GM10266 (cell line): Measurements from ENCODE around the gene A2M.

Source experiments
- DNase-seq: peaks from one replicate; pipeline ENCODE4 v3.0.0; 2012; ENCODE audit errors: extremely low spot score
- TF ChIP-seq, protein P1 (sequence below): IDR thresholded peaks from 2 replicates; pipeline ENCODE4 v1.5.1; 2012; ENCODE audit warnings: mild to moderate bottlenecking, low read depth; ENCODE audit not compliant: control insufficient read depth, insufficient read depth; ENCODE audit errors: missing control alignments

A2M gene

DNA sequence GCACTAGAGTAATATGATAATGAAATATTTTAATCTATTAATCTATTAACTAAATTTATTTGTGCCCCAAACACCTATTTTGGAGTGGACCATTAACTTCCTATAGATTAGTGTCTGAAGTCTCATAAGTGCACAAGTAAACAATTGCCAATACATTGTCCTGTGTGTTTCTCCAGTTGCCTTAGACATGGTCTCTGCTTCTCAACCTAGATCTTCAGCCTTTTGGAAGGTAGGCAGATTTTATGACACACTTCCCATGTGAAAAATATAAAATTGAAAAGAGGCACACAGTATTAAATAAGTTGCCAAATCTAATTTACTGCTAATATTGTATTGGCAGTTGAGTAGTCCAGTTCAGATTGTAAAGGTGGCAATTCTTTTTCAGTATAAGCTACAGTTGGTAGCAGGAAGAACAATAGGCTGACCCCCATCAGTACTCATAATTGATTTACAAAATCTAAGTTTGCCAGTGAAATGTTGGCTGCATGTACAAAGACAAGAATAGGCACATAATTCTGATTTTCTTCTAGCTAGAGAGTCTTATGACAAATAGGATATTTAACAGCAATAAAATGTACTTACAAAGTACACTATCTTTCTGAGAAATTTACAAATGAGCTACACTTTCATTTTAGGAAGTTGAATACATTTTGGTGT, 10.8 kb downstream of the A2M start:
- DNase-seq = no peak
- TF ChIP-seq, protein P1, sequence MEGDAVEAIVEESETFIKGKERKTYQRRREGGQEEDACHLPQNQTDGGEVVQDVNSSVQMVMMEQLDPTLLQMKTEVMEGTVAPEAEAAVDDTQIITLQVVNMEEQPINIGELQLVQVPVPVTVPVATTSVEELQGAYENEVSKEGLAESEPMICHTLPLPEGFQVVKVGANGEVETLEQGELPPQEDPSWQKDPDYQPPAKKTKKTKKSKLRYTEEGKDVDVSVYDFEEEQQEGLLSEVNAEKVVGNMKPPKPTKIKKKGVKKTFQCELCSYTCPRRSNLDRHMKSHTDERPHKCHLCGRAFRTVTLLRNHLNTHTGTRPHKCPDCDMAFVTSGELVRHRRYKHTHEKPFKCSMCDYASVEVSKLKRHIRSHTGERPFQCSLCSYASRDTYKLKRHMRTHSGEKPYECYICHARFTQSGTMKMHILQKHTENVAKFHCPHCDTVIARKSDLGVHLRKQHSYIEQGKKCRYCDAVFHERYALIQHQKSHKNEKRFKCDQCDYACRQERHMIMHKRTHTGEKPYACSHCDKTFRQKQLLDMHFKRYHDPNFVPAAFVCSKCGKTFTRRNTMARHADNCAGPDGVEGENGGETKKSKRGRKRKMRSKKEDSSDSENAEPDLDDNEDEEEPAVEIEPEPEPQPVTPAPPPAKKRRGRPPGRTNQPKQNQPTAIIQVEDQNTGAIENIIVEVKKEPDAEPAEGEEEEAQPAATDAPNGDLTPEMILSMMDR = no peak

DNA sequence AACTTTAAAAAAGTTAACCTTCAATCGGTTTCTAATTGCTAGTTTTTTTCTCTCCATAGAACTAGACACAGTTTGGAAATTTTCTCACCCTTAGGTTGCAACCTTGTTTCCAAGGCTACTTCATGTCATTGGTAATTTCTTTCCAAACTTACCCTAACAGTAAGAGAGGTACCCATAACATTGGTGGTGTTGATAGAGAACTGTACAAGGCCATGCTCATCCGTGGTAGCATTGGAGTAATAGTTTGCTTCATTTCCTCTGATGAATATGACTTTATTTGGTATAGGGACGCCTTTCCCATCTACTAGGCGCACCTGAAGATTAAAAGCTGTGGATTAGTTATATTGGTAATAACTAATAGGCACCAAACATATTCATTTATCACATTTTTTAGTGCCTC, 11.6 kb downstream of the A2M start:
- TF ChIP-seq, protein P1 = no peak
- DNase-seq = no peak

DNA sequence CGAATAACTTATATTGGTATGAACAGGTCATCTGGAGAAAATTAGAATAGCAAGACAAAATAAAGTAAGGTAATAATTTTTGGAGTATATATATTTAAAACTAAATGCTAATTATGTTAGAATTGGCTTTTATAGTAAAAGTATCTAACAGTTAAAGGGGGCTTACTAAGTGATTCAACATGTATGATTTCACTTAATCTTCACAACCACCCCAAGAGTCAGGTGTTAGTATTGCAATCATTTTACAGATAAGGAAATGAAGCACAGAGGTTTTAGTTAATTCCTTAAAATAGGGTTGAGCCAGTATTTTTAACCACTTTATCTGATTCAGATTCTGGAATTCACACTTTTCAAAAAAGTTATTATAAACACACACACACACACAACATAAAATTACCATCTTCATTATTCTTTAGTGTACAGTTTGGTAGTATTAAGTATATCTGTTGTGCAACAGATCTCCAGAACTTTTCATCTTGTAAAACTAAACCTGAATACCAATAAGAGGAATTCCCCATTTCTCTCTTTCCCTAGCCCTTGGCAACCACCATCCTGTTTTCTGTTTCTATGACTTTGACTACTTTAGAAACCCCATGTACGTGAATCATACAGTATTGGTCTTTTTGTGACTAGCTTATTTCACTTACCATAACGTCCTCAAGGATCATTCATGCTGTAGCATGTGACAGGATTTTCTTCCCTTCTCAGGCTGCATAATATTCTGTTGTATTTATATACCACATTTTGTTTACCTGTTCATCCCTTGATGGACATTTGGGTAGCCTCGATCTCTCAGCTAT, 12.5 kb downstream of the A2M start:
- no peak for DNase-seq
- TF ChIP-seq, protein P1 = no peak

DNA sequence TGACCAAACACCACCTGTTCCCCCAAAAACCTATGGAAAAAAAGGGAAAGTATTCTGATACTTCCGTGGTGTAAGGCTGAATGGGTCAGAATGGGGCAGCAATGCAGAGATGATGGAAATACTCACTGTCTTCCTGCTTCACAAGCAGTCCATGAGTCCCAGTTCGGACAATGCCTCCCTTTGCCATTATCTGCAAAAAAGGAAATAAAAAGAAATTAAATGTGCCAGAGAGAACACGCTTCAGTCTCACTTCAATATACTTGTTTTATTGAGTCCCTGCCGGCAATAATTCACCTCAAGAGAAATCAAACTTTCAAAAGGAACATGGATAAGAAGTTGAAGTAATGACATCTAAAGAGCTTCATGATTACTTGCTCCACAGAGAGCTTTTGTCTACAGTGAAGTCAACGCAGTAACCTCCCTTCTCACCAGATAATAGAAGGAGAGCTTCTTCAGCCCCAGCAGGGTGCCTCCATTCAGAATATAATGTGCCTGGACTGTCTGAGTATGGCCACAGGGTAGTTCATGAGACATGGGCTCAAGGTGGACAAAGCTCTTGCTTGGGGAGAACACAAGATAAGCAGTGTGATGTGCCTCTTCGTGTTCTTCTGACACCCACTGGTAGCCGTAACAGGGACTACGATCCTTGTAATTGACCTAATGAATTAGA, 14.6 kb downstream of the A2M start:
- TF ChIP-seq, protein P1 = no peak
- no peak for DNase-seq

DNA sequence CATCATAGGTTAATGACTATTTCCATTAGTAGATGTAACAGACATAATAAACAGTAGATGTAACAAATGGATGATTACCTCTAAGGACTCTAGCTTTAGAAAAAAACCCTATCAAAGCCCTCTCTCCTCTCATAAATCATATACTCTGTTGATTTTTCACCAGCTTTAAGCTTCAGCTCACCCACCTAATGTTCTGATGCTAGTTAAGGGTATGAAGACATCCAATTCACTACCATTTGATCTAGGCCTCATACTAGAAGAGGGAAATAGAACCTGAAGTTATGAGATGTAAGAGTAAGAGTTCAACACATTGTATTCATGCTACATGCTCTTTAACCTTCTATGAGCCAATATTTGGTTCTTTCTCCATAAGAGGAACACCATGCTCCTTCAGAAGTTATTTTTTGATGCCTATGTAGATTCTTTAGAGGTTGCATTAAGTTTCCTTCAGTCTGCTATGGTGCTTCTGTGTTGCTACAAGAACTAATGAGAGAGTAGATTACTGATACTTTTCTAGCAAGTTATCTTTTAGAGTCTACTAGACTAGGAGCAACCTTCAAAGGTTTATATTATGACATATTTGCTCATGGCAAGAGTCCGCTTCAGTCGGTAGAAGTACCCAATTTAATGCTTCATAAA, 16.0 kb downstream of the A2M start:
- TF ChIP-seq, protein P1 = no peak
- no peak for DNase-seq

DNA sequence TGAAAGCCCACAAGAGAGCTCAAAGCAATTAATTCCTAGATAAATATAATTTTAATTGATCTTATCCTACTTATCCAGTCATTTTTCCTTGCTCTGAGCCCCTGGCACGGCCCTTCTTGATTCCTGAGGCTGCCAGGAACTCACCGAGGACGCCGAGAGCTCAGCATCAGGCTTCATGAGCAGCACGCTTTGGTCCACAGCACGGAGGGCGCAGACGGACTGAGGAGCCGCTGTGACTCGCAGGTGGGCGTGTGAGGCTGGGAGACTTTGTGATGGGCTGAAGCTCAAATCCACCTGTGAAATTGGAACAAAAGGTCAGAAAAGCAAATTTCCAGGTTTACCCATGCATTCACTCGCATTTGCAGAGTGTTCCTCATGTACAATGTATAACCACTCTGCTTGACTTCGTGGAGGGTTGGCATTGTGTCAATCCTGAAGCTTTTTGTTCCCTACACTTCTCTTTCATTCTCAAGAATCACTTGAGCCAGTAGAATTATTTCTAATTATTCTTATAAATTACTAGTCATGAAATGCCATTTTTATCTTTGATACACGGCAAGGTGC, 17.2 kb downstream of the A2M start:
- TF ChIP-seq, protein P1 = no peak
- no peak for DNase-seq
